CD4-positive, CD25-positive, alpha-beta regulatory T cell (primary cell): ENCODE data around the gene CCDC175. TPM values are rescaled to one million over a fixed set of nuclear protein-coding genes. Genes with fewer than 3 reads are reported as not detected.

Experiments used
- ATAC-seq, 2 donors: fragments of 150-1000 bp; cut with Tn5 transposase; one replicate each; pipeline ENCODE4 v1.10.0; 2021; ENCODE audit warnings: low read depth in 2 of 2, moderate number of reproducible peaks in 2 of 2, moderate library complexity in 1 of 2
- DNase-seq, 3 donors: peaks; one replicate each; pipeline versions ENCODE4 v3.0.0 to v3.0.0-alpha.2; 2012 to 2022; ENCODE audit warnings: mixed read lengths in 1 of 3
- H3K27ac ChIP-seq: one replicate; pipeline ENCODE4 v1.7.0; 2013; ENCODE audit warnings: mild to moderate bottlenecking, low read length; ENCODE audit not compliant: insufficient read depth, poor library complexity, severe bottlenecking
- H3K27me3 ChIP-seq: one replicate; pipeline ENCODE4 v1.7.0; 2013; ENCODE audit warnings: low read length; ENCODE audit not compliant: control insufficient read depth, insufficient read depth
- H3K36me3 ChIP-seq: one replicate; pipeline ENCODE4 v1.7.0; 2013; ENCODE audit warnings: mild to moderate bottlenecking, low read length, moderate library complexity; ENCODE audit not compliant: control insufficient read depth, insufficient read depth
- H3K4me1 ChIP-seq: 2 replicates; pipeline ENCODE4 v1.7.0; 2013; ENCODE audit warnings: mild to moderate bottlenecking, low read length; ENCODE audit not compliant: insufficient read depth, control insufficient read depth, poor library complexity, severe bottlenecking
- H3K4me3 ChIP-seq: one replicate; pipeline ENCODE4 v1.7.0; 2013; ENCODE audit warnings: low read depth, mild to moderate bottlenecking, low read length, moderate library complexity
- H3K9me3 ChIP-seq, 2 experiments: 1 replicate in 1 of 2; 2 replicates in 1 of 2; pipeline ENCODE4 v1.7.0; 2013; ENCODE audit warnings: low read length in 2 of 2, mild to moderate bottlenecking in 1 of 2, moderate library complexity in 1 of 2; ENCODE audit not compliant: control insufficient read depth in 2 of 2
- H3K27ac Mint-ChIP-seq, 3 donors: one replicate each; pipeline ENCODE4 v1.8.0; 2020 to 2022; ENCODE audit warnings: mild to moderate bottlenecking in 3 of 3, mixed read lengths in 3 of 3, moderate library complexity in 2 of 3
- H3K27me3 Mint-ChIP-seq: one replicate; pipeline ENCODE4 v1.8.0; 2022; ENCODE audit warnings: mild to moderate bottlenecking, mixed read lengths
- H3K36me3 Mint-ChIP-seq: one replicate; pipeline ENCODE4 v1.8.0; 2020; ENCODE audit warnings: mixed read lengths
- H3K4me1 Mint-ChIP-seq, 4 donors: one replicate each; pipeline ENCODE4 v1.8.0; 2020 to 2022; ENCODE audit warnings: mixed read lengths in 4 of 4, mild to moderate bottlenecking in 1 of 4
- H3K4me3 Mint-ChIP-seq, 4 donors: one replicate each; pipeline ENCODE4 v1.8.0; 2020 to 2022; ENCODE audit warnings: mild to moderate bottlenecking in 4 of 4, mixed read lengths in 4 of 4, moderate library complexity in 3 of 4
- H3K9me3 Mint-ChIP-seq, 7 donors: one replicate each; pipeline ENCODE4 v1.8.0; 2020 to 2022; ENCODE audit warnings: mixed read lengths in 7 of 7, mild to moderate bottlenecking in 3 of 7, moderate library complexity in 2 of 7
- polyA plus RNA-seq, 4 donors: library from polyadenylated mRNA; unstranded; fragments of 300-500 nt; fragmentation: Illumina TruSeq; gene quantifications; one replicate each; pipeline ENCODE4 v1.2.3, GENCODE V29; 2021
- total RNA-seq: library from RNA; stranded (reverse); gene quantifications from one replicate; pipeline ENCODE4 v1.2.3, GENCODE V29; 2022

Gene CCDC175
- total and polyA plus RNA-seq, 5 donors from 2014 or later, result 0.22 TPM; not detected in 4

- H3K4me3 Mint-ChIP-seq, result no peak overlapping the region
- Histone ChIP-seq H3K27ac (no peak overlapping the region), H3K36me3 (peaks cover 23% of the 10 kb centered on the region), H3K27me3 (no peaks in the 10 kb centered on the region), H3K9me3 (no peaks in the 10 kb centered on the region), H3K4me1 (peaks cover 24% of the 10 kb centered on the region), H3K4me3 (no peak overlapping the region)
- peaks cover 11% of the 10 kb centered on the region for H3K36me3 Mint-ChIP-seq
- no peaks in the 10 kb centered on the region for H3K27me3 Mint-ChIP-seq
- no peak for DNase-seq
- ATAC-seq, result no peak
- H3K9me3 Mint-ChIP-seq, result no peaks in the 10 kb centered on the region
- peaks cover 17 to 59% (median 43%) of the 10 kb centered on the region in 4 donors for H3K4me1 Mint-ChIP-seq
- no peak overlapping the region for H3K27ac Mint-ChIP-seq
These were observed 98.1 kb downstream of the CCDC175 start for GRCh38 chr14:59478540-59478939.

GRCh38 chr14:59475709-59476108, 100.9 kb downstream of the CCDC175 start:
- ATAC-seq, result no peak
- Histone ChIP-seq H3K4me3 (no peak overlapping the region), H3K27me3 (no peaks in the 10 kb centered on the region), H3K27ac (no peak overlapping the region), H3K9me3 (no peaks in the 10 kb centered on the region), H3K36me3 (peaks cover 31% of the 10 kb centered on the region), H3K4me1 (no peaks in the 10 kb centered on the region)
- Mint-ChIP-seq H3K4me3 (no peak overlapping the region), H3K4me1 (peaks cover 0 to 33% (median 22%) of the 10 kb centered on the region in 4 donors), H3K9me3 (no peaks in the 10 kb centered on the region), H3K36me3 (peaks cover 17% of the 10 kb centered on the region), H3K27ac (peak overlapping the region in 1 of 3 donors; percentile 34), H3K27me3 (no peaks in the 10 kb centered on the region)
- no peak for DNase-seq

GRCh38 chr14:59474172-59474571, 102.4 kb downstream of the CCDC175 start:
- Histone ChIP-seq H3K36me3 (peaks cover 31% of the 10 kb centered on the region), H3K9me3 (no peaks in the 10 kb centered on the region), H3K4me1 (no peaks in the 10 kb centered on the region), H3K4me3 (no peak overlapping the region), H3K27me3 (no peaks in the 10 kb centered on the region), H3K27ac (no peak overlapping the region)
- peaks cover 14% of the 10 kb centered on the region for H3K36me3 Mint-ChIP-seq
- no peak overlapping the region for H3K27ac Mint-ChIP-seq
- peaks cover 0 to 21% (median 13%) of the 10 kb centered on the region in 4 donors for H3K4me1 Mint-ChIP-seq
- H3K27me3 Mint-ChIP-seq, result no peaks in the 10 kb centered on the region
- DNase-seq, result no peak
- no peak for ATAC-seq
- H3K9me3 Mint-ChIP-seq, result no peaks in the 10 kb centered on the region
- H3K4me3 Mint-ChIP-seq, result no peak overlapping the region

- Histone ChIP-seq H3K4me3 (peak within 1 kb of the TSS; percentile 54), H3K27me3 (no peaks in the 10 kb centered on the region), H3K9me3 (no peaks in the 10 kb centered on the region), H3K4me1 (peaks cover 11% of the 10 kb centered on the region), H3K36me3 (no peaks in the 10 kb centered on the region), H3K27ac (peak within 1 kb of the TSS; percentile 65)
- H3K27ac Mint-ChIP-seq, result peak within 1 kb of the TSS; percentile 84 to 93 (median 87)
- DNase-seq, result peak in 2 of 3 donors; percentile 35 to 46
- H3K27me3 Mint-ChIP-seq, result peaks cover 18% of the 10 kb centered on the region
- peaks cover 0 to 13% (median 4%) of the 10 kb centered on the region in 4 donors for H3K4me1 Mint-ChIP-seq
- peak within 1 kb of the TSS; percentile 89 to 96 (median 90) for H3K4me3 Mint-ChIP-seq
- H3K36me3 Mint-ChIP-seq, result no peaks in the 10 kb centered on the region
- peak; percentile 8 to 16 for ATAC-seq
- no peaks in the 10 kb centered on the region for H3K9me3 Mint-ChIP-seq
These were observed 111.1 kb downstream of the CCDC175 start, which contains the start of gene GPR135 for GRCh38 chr14:59465316-59466135. TSS of gene GPR135 (minus strand) at chr14:59465380. CDS start at chr14:59465226, 154 bp downstream.

GRCh38 chr14:59464486-59465315, 111.9 kb downstream of the CCDC175 start:
- peaks cover 18% of the 10 kb centered on the region for H3K27me3 Mint-ChIP-seq
- H3K36me3 Mint-ChIP-seq, result no peaks in the 10 kb centered on the region
- H3K4me3 ChIP-seq, result no peak overlapping the region
- H3K4me1 ChIP-seq, result peaks cover 11% of the 10 kb centered on the region
- H3K36me3 ChIP-seq, result no peaks in the 10 kb centered on the region
- H3K27ac Mint-ChIP-seq, result peak overlapping the region in 2 of 3 donors; percentile 55 to 87
- H3K27ac ChIP-seq, result peak overlapping the region; percentile 65
- DNase-seq (peak; percentile 55 to 67 (median 62)), ATAC-seq (peak; percentile 70 to 77)
- H3K4me3 Mint-ChIP-seq, result peak overlapping the region; percentile 45 to 91 (median 89)
- H3K27me3 ChIP-seq, result no peaks in the 10 kb centered on the region
- peaks cover 0 to 13% (median 4%) of the 10 kb centered on the region in 4 donors for H3K4me1 Mint-ChIP-seq
- no peaks in the 10 kb centered on the region for H3K9me3 Mint-ChIP-seq
- H3K9me3 ChIP-seq, result no peaks in the 10 kb centered on the region

- Histone ChIP-seq H3K4me1 (peaks cover 11% of the 10 kb centered on the region), H3K9me3 (no peaks in the 10 kb centered on the region), H3K27ac (no peak overlapping the region), H3K27me3 (no peaks in the 10 kb centered on the region), H3K36me3 (no peaks in the 10 kb centered on the region), H3K4me3 (no peak overlapping the region)
- no peaks in the 10 kb centered on the region for H3K9me3 Mint-ChIP-seq
- DNase-seq (peak in 1 of 3 donors; percentile 53), ATAC-seq (peak; percentile 18 to 26)
- H3K27ac Mint-ChIP-seq, result peak overlapping the region; percentile 51 to 84 (median 83)
- peaks cover 18% of the 10 kb centered on the region for H3K27me3 Mint-ChIP-seq
- H3K4me3 Mint-ChIP-seq, result peak overlapping the region; percentile 85 to 91 (median 89)
- peaks cover 0 to 13% (median 4%) of the 10 kb centered on the region in 4 donors for H3K4me1 Mint-ChIP-seq
- no peaks in the 10 kb centered on the region for H3K36me3 Mint-ChIP-seq
These were observed 112.7 kb downstream of the CCDC175 start for GRCh38 chr14:59463787-59464485.

- peaks cover 0 to 3% (median 0%) of the 10 kb centered on the region in 7 donors for H3K9me3 Mint-ChIP-seq
- peaks cover 0 to 13% (median 4%) of the 10 kb centered on the region in 4 donors for H3K4me1 Mint-ChIP-seq
- no peak overlapping the region for H3K27ac Mint-ChIP-seq
- Histone ChIP-seq H3K4me3 (no peak overlapping the region), H3K9me3 (no peaks in the 10 kb centered on the region), H3K4me1 (peaks cover 11% of the 10 kb centered on the region), H3K36me3 (no peaks in the 10 kb centered on the region), H3K27me3 (no peaks in the 10 kb centered on the region), H3K27ac (no peak overlapping the region)
- DNase-seq, result no peak
- H3K4me3 Mint-ChIP-seq, result no peak overlapping the region
- H3K27me3 Mint-ChIP-seq, result peaks cover 24% of the 10 kb centered on the region
- ATAC-seq, result no peak
- H3K36me3 Mint-ChIP-seq, result peaks cover 8% of the 10 kb centered on the region
These were observed 114.7 kb downstream of the CCDC175 start for GRCh38 chr14:59461891-59462290.
